ENCODE results near the gene RASAL1. TPM values are rescaled to one million over a fixed set of nuclear protein-coding genes. Genes with fewer than 3 reads are reported as not detected.

The RASAL1 gene
- polyA plus RNA-seq, 5 donors: 0.15 to 0.56 (median 0.25) TPM

- no peak for DNase-seq
Measured at GRCh38 chr12:113058553-113058952, 77.0 kb downstream of the RASAL1 start.

GRCh38 chr12:113057565-113058485 is 77.7 kb downstream of the RASAL1 start:
- no peak for DNase-seq

- no peak for DNase-seq
Measured at GRCh38 chr12:113056631-113057488, 78.7 kb downstream of the RASAL1 start, which contains the start of gene DTX1. Gene DTX1, plus strand, starts transcription at chr12:113056730. Its CDS starts 1,463 bp downstream, at chr12:113058193.

- no peak for DNase-seq
Measured at GRCh38 chr12:113056381-113056630, 79.3 kb downstream of the RASAL1 start.

GRCh38 chr12:113055594-113056380 is 79.8 kb downstream of the RASAL1 start:
- DNase-seq: no peak

GRCh38 chr12:113054948-113055486 is 80.5 kb downstream of the RASAL1 start:
- DNase-seq: no peak

- no peak for DNase-seq
Measured at GRCh38 chr12:113052326-113052725, 83.2 kb downstream of the RASAL1 start.

- no peak for DNase-seq
Measured at GRCh38 chr12:113051759-113052158, 83.8 kb downstream of the RASAL1 start.

GRCh38 chr12:113050795-113051194 is 84.8 kb downstream of the RASAL1 start:
- DNase-seq: no peak

GRCh38 chr12:113049976-113050742 is 85.4 kb downstream of the RASAL1 start:
- no peak for DNase-seq

Other genes starting within 250 kb of the RASAL1 start
- gene OAS1, start 228.8 kb downstream of the RASAL1 start, polyA plus RNA-seq (ENCODE audit: insufficient read depth in 1 of 5, insufficient read length in 5 of 5, low replicate concordance in 1 of 5): 1 to 10 TPM; 4.3 to 5.6 (median 5.0) TPM
- 10 to 100 TPM; 15.1 to 18.0 (median 16.7) TPM for gene OAS3, start 197.3 kb downstream of the RASAL1 start, polyA plus RNA-seq (ENCODE audit: insufficient read depth in 1 of 5, insufficient read length in 5 of 5, low replicate concordance in 1 of 5)
- 10 to 100 TPM in 3 of 5 donors, 1 to 10 TPM in 2; 7.0 to 12.1 (median 10.5) TPM for gene OAS2, start 157.2 kb downstream of the RASAL1 start, polyA plus RNA-seq (ENCODE audit: insufficient read depth in 1 of 5, insufficient read length in 5 of 5, low replicate concordance in 1 of 5)
- 1 to 10 TPM; 2.7 to 6.4 (median 3.8) TPM for gene DTX1, start 79.0 kb downstream of the RASAL1 start, polyA plus RNA-seq (ENCODE audit: insufficient read depth in 1 of 5, insufficient read length in 5 of 5, low replicate concordance in 1 of 5)
- gene CFAP73, start 14.0 kb upstream of the RASAL1 start, polyA plus RNA-seq (ENCODE audit: insufficient read depth in 1 of 5, insufficient read length in 5 of 5, low replicate concordance in 1 of 5): 1 to 10 TPM in 4 of 5 donors, under 1 TPM in 1; 0.61 to 8.5 (median 3.6) TPM
- 10 to 100 TPM; 42.3 to 88.3 (median 54.9) TPM for gene DDX54, start 49.7 kb upstream of the RASAL1 start, polyA plus RNA-seq (ENCODE audit: insufficient read depth in 1 of 5, insufficient read length in 5 of 5, low replicate concordance in 1 of 5)
- gene RITA1, start 50.0 kb upstream of the RASAL1 start, polyA plus RNA-seq (ENCODE audit: insufficient read depth in 1 of 5, insufficient read length in 5 of 5, low replicate concordance in 1 of 5): 10 to 100 TPM in 3 of 5 donors, 1 to 10 TPM in 2; 8.3 to 16.7 (median 11.5) TPM
- gene TPCN1, start 85.7 kb upstream of the RASAL1 start, polyA plus RNA-seq (ENCODE audit: insufficient read depth in 1 of 5, insufficient read length in 5 of 5, low replicate concordance in 1 of 5): 10 to 100 TPM; 21.7 to 36.0 (median 28.8) TPM
- gene SLC8B1, start 199.3 kb upstream of the RASAL1 start, polyA plus RNA-seq (ENCODE audit: insufficient read depth in 1 of 5, insufficient read length in 5 of 5, low replicate concordance in 1 of 5): 10 to 100 TPM; 10.5 to 16.8 (median 14.5) TPM
- gene PLBD2, start 222.8 kb upstream of the RASAL1 start, polyA plus RNA-seq (ENCODE audit: insufficient read depth in 1 of 5, insufficient read length in 5 of 5, low replicate concordance in 1 of 5): 10 to 100 TPM; 16.4 to 23.1 (median 19.9) TPM

Data from right lung (tissue), 5 donors.